ENCODE data around the gene HIPK2.
"Not testable (repeated sequence)": the region's sequence is repeated elsewhere in the genome, so short reads cannot be mapped to it uniquely, and the experiment has no call there.

The HIPK2 gene

DNA sequence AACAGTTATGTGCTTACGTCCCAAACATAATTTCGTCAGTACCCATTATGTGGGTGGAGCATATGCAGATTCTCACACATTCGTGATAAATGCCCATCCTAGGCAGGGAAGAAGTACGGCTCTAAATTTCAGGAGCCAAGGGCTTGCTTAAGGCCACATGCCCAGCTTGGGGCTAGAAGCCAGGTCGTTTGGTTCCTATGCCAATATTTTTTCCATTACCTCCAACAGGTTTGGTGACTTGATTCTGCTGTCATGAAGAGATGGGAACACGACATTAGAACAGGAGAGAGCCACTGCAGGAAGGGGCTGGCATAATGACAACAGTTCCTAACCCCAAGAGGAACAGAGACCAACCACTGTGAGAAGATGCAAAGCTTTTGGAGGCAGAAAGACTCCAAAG lies 85.1 kb downstream of the HIPK2 start:
- DNase-seq = no peak

DNA sequence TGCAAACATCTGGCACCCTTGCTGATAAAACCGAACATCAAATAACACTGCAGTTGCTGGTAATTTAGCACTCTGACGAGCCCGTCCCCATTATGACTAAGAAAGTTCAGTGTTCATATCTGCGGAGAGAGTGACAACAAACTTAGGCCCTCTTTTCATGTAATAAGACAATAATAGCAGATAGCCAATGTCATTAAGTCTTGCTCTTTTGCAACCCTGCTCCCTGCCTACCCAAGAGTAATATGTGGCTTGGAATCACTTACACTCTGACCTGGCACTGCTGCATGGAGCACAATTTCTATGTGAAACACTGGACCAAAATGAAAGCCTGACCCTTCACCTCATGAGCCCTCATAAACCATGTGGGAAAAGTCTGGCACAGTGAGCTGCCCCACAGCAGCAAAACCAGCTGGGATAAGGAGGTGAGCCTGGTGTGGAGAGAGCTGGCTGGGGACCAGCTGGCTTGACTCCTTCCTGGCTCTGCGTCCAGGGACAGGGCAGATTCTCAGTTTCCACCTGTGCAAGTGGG lies 86.5 kb downstream of the HIPK2 start:
- no peak for DNase-seq

DNA sequence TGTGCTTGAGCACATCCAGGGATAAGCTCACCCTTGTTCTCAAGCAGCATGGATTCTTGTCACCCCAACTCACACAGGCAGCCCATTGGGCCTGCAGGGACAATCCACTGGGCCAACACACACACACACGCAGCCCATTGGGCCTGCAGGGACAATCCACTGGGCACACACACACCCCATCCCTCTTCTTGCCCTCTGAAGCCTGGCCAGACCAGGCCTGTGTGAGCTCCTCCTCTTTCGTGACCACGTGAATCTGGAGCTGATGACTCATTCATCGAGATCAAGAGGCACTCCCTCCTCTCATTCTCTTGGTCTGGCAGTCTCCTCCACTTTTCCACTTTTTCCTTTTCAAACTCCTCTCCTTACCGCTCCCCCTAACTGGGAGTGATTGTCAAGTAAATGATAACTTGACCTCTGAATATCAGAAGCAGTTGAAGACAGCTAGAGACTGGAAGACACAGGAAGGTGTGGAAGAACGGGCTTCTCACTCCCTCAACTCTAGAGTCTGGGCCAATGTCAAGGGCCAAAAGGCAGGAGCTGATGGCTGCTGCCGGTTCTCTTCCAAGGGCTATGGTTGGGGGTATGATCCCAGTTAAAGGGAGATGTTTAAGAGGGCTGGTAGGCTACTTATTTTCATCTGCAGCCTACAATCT lies 89.7 kb downstream of the HIPK2 start:
- no peak for DNase-seq

DNA sequence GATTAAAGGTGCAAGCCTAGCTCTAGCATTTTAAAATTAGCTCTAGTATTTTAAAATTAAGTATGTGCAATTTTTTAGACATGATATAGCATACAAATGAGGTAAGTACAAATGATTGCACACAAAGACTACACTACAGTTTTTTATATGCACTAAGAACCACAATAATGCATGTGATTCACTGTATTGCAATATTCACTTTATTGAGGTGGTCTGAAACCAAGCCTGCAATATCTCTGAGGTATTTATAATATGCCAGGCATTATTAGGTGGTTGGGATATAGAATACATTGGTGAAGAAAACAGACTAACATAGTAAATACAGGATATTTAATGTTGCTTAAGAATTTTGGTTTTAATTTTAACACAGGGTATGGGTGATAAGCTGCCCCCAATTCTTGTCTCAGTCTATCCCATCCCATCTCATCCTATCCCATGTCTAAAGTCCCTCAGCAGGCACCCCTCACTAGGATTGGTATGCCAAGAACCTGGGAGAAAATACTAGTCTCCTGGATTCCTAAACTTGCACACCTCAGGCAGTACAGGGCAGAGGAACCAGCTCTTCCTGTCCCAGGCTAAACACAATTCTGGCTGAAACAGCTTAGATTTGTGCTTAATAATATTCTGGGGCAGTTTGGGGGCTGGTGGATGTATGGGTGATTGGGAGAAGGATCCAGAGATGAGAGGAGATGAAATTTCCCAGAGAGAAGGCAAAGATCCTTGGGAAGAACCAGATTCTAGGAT lies 90.4 kb downstream of the HIPK2 start:
- no peak for DNase-seq

DNA sequence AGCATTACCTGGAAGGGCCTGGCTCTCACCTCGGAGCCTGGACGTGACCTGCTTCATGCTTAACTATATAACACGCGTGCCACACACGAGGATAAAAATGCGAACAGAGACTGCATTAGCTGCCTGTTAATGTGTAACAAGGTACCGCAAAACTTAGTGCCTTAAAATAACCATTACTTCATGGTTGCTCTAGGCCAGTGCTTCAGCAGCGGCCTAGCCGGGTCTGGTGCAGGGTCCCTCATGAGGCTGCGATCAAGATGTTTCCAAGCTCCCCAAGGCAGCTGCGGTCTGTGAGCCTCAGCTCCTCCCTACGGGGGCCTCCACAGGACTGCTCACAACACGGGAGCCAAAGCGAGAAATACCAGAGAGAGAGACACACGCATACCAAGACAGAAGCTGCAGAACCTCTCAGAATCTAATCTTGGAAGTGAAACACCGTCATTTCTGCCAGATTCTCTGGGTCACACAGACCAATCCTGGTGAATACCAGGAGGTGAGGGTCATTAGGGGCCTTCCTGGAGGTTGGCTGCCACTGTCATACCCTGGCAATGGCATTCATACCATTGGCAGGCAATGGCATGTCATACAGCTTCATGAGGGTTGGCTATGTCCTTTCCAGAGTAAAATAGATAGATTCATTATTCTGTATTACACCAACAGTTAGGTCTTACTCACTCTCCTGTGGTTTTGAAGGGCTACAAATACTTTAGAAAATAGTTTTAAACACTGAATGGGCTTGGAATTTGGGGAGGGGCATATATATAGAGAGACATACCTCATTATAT lies 94.5 kb downstream of the HIPK2 start:
- no peak for DNase-seq

DNA sequence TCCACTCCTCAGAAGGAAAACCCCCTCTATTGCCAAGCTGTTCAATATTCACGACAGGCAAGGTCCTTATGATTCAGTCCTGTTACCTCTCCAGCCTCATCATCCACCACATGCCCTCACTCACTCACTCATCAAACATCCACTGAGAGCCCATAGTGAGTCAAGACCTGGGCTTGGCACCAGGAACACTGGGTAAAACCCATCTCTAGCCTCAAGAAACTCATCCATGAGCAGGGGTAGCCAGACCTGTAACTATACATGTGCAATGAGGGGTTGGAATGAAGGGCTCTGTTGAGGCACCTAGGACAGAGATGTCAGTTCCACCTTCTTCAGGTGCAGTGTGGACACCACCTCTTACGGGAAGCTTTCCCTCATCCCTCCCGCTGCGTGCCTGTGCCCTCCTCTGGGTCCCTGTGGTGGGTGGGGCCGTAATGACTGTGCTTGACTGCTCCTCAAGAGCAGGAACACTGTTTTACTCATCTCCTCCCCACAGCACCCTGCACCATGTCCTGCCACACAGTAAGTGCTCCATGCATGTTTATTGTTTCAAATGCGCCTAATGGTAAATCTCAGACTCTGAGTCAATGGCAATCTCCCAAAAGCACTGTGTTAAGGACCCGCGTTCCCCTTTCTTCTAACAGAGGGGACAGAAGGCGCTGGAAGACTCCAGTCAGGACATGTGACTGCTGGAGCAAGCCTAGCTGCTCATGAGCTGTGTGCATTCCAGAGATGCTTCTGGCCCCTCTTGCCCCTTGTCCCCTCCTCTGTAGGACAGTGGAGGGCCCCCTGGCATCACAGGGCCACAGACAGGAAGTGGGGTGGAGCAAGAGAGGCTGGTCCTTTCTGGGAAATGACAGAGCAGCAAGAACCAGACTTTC lies 95.4 kb downstream of the HIPK2 start:
- DNase-seq = peak; percentile 25

DNA sequence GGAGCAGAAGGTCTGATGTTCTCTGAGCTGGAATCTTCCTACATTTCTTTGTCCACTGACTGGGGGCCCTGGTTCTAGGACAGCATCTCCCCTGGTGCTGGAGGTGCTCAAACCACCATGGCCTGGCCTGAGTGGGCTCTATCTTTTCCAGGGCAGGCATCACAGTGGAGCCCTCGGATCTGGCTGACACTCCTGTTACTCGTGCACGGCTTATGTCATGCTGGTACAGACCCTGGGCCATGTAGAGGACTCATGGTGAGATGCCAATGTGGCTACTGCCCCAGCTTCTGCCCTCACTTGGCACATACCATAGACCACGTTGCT lies 96.0 kb downstream of the HIPK2 start:
- DNase-seq = no peak

DNA sequence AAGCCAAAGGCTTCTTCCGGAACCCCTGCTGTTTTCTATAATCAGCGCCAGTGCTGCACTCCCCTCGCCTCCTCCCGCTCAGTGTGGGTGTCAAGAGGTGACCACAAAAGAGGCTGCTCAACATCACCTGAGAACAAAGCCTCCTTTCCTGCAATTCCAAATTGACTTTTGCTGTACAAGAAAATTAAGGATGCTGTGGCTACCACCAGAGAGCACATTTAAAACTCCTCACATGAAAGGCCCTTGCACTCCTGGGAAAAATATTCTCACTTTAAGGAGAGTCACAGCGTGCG lies 96.4 kb downstream of the HIPK2 start:
- DNase-seq = no peak

DNA sequence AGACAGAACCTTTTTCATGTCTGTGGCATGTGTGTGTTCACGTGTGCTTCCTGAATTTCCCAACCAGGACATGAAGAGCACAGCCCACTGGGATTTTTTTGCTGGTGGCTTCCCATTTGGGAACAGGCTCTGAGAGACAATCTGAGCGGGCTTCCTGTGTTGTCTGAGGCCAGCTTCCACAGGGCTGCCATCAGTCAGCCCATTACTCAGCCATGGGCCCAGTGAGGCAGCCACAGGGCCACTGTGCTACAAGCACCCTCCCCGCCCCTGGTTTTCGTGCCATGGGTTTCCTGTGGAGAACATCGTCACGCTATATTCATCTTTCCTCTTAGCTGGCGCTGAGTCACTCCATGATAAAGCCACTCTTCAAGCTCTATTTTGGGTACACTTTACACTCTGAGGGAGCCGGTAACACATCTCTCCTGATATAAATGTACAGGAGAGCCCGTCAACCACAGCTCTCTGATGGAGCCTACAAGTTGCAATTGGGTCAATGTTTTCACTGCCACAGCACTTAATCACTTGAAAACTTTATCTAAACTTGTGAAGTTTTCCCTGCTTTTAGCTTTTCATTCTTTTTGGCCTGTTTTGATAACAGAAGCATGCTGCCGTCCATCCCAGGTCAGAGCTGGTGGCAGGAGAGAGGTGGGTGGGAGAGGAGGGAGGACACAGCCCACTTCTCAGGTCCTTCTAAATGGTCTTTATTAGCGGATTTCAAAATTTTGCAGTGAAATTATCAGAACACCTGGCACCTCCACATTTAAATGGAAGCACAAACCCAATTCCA lies 96.9 kb downstream of the HIPK2 start:
- DNase-seq = peak; percentile 85

DNA sequence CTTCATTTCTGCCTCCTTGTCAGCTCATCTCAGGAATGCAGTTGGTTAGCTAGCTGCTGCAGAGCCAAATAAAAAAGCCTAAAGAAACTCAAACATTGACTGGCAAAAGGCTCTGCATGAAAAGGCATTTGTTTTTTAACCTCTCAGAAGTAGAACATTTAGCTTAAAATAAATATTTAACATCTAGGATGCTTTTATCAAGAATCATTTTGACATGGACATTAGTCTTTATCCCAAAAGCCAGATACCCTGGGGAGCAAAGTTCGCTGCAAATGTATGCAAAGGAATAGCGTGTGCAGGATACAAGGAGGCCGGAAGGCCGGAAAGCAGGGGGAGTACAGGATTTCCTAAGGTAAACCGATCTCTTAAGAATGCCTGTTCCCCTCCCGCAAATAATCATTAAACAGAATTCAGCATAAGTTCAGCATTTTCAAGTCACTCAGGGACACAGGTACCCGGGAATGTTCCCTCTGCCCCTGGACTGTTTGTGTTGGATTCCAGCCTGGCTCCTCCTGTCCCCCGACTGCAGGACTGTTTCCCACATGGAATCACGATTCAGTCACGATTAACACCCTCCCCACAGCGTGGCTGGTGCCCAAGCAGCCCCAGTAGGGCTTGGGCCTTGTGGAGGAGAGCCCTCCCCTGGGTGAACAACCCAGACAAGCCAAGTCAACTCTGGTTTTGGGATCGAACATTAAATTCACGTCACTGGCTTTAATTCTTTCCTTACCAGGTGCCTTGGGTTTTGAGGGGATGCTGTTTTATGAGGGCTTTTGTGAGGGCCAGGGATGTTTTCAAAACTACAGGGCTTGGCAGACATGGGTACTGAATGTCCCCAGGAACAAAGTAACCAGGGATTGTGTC lies 97.8 kb downstream of the HIPK2 start:
- DNase-seq = no peak

DNA sequence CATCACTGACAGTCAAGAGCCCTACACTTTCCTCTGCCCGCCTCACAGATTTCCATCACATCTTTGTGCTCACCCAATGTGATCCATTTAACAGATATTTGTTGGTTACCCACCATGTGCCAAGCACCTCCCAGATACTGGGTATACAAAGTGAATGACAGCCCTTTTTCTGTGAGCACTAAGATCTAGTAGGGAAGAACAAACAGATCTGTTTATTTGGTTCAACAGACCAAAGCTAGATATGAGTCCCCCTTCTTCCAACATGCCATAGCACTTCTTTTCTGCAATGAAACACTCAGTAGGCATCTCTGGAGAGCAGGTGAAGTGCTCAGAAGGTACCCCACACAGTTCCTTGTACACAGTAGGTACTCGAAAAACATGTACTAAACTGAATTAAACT lies 101.4 kb downstream of the HIPK2 start:
- DNase-seq = no peak

DNA sequence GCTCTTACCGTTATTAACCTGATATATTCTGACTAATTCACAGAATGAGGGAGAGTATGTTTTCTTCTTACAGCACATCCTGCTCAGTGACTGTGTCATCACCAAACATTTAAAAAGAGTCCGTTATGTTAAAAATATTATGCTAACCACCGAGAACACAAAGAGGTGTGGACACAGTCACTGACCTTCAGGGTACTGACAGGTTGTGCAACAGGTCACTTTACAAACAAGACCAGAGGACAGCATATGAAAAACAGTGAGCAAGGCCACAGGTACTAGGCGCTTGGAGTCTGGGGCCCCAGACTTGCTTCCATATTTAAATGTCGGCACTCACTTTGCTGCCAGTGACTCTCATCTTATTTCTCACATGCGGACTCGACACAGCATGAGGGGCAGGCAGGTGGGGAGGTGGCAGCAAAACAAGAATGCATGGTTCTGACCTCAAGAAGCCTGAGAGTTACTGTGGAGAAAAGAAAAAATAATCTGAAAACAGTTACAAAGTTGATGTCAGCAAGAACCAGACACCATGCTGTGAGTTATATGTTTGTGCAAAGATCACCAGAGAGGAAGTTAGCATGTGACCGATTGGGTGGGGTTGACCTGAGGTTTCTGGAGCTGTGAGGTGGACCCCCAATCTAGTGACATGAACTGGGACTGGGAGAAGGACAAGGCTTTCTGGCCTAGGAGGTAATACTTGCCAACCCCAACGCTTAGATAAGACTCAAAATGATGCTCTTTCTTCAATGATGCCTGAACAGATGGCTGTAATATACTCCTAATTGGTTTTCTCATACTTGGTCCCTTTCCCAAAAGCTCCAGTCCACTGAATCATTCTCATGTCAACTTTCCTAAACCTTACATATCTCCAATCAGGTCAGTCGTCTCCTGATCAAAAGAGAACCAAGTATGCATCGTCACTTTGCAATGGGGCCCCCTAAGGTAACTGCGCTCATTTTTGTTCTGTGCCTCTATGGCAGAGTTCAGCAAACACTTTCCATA lies 102.4 kb downstream of the HIPK2 start:
- DNase-seq = no peak

DNA sequence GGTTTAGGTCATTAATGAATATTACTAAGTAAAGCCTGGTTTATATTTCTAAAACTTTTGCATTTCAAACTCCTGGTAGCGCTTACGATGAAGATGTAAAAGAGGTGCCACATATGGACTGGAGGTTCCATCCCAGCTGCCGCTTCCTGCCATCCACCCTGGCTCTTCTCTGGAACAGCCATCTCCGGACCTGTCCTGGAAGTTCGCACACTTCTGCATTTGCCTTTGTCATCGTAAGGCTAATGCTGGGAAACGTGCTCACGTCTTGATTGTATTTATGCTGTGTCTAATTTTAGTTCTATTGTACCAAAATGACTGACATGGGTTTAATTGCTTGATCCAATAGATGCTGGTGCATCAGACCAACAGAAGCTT lies 103.1 kb downstream of the HIPK2 start:
- DNase-seq = no peak

DNA sequence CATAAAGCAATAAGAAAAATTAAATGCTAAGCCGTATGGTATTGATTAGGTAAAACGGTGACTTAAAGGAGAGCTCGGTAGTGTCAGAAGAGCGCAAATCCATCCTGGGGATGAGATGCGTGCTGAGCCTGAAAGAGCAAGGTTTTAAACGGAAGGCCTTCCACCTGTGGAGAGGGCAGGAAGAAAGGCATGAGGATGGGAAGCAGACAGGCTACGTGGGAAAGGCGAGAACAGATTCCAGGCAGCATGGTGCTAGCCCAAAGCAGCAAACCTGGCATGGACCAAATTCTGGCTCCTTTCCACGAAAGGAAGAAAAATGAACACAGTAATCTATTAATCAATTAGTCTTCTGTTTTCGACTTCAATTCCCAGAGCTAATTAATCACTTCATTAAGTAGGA lies 103.5 kb downstream of the HIPK2 start:
- DNase-seq = no peak

DNA sequence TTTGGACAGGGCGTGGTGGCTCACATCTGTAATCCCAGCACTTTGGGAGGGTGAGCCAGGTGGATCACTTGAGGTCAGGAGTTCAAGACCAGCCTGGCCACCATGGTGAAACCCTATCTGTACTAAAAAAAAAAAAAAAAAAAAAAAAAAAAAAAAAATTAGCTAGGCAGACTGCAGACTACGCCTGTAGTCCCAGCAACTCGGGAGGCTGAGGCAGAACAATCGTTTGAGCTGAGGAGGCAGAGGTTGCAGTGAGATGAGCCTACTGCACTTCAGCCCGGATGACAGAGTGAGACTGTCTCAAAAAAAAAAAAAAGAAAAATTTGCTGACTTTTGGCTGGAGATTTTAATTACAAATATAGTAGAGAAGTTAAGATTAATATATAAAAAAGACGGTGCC lies 104.0 kb downstream of the HIPK2 start:
- no peak for DNase-seq

DNA sequence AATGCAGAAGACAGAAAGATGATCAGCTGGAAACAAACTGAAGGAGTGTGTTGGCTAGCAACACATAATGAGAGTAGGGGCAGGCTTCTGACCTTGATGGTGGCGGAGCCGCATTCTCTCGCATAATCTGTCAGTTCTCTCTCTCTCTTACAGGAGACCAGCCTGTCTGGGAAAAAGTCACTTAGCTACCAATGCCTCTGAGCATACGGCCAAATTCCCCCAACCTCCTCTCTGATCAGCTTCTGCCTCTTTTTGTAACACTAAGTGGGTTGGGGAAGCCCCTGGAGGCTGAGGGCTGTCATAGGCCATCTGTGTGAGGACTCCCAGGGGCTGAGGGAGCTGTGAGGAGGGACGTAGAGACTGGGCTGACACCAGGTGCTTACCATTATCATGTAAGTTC lies 104.6 kb downstream of the HIPK2 start:
- no peak for DNase-seq

DNA sequence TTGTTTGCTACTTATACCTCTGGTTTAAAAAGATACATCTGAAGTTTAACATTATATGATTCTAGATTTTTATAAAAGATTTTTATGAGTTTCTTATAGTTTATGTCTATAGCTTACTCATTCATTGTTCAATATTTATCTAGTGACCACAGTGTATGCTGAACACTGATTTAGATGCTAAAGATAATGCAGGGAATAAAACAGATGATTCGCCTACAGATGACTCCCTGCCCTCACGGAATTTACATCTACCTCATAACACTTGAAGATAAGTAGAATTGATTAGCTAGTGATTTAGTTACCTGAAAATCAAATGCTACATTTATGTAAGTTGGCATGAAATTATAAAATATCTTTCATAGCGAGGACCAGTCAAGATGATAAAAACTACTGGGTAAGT lies 105.8 kb downstream of the HIPK2 start:
- DNase-seq = no peak

DNA sequence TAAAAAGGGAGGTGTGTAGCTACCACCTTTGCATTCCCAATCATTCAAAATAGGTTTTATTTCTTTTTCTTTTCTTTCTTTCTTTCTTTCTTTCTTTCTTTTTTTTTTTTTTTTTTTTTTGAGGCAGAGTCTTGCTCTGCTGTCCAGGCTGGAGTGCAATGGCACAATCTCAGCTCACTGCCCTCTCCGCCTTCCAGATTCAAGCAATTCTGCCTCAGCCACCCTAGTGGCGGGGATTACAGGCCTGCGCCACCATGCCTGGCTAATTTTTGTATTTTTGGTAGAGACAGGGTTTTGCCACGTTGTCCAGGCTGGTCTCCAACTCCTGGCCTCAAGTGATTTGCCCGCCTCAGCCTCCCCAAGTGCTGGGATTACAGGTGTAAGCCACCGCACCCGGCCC lies 107.1 kb downstream of the HIPK2 start:
- not testable (repeated sequence) for DNase-seq

DNA sequence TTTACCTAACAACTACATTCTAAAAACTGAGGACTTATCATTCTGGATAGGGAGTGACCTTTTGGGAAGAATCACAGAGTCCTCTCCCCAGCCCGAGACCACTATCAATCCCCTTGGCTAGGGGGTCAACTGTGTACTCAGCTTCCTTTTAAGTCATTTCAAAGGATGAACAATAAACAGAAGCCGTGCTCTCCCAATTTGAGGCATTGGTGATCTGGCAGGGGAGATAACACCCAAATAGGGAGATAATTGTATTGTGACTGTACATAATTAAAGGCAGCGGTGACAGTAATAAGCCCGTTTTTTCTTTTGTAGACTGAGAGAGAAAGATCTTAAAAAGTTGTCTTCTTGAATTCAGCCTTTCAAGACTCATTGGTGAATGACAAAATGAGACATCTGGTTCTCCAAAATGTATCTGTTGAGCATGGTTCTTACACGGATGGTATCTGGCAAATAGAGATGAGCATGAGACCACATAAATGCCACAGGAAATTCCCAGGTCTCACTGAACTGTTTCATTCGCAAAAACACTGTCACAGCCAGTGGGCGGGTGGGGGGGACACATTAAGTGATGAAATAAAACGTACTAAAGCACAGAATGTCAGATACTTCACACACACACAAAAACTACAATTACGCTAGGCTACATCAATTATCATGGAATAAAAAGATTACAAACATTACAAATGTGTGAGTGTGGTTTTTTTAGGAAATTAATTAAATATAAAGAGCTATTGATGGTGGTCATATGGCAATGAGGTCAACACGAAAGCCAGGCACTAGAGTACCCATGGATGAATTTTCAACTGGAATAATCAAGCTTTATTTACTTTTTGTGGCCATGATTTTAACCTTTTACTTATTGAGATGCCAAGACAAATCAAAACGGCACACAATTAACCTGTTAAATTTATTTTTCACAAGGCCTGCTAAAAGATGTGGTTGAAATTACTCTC lies 108.4 kb downstream of the HIPK2 start:
- DNase-seq = no peak

Data from hematopoietic multipotent progenitor cell treated with erythropoietin and hydrocortisone succinate and interleukin-3 and kit ligand, for 6 days (in vitro differentiated cells).